Nucleus accumbens (tissue), 56 donors: ENCODE results near the gene DCHS2.
"Not testable (repeated sequence)": the region's sequence is repeated elsewhere in the genome, so short reads cannot be mapped to it uniquely, and the experiment has no call there.

ENCODE experiments used
- DNase-seq, 56 donors: peaks; one replicate each; lab custom pipeline; 2025; lab: John Stamatoyannopoulos, UW

Gene DCHS2

DNA sequence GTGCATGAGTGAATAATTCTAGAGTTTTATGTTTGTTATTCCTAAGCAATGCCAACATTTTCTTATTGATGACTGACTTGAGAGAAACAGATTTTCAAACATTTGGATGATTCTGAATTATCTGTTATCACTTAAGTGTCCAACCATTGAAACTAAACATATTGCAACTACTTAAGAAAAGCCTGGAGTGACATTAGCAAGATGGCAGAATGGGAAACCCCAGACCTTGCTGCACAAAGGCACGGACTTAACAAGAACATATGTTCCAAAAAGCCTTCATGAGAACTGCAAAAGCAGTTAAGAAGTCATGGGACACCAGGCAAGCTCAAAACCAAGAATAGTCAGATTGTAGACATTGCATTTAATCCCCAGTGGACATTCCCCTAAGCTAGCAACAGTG, 215.1 kb downstream of the DCHS2 start:
- no peak for DNase-seq

DNA sequence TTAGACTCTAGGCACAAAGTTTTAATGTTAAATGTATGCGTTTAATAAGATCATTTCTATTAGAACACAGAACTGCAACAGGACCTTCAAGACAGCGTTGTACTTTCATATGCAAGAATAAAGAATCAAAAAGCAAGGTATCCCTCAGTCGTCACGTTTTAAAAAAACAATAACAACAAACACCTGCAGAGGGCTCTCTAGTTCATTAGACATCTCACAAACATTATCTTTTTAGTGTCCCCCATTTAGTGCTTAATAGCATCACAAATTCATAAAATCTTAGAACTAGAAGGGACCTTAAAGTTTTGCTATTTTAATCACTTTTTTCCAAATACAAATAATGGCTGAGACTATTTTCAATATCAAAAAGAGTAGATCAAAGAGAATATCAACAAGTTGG, 236.6 kb downstream of the DCHS2 start:
- DNase-seq, result no peak

DNA sequence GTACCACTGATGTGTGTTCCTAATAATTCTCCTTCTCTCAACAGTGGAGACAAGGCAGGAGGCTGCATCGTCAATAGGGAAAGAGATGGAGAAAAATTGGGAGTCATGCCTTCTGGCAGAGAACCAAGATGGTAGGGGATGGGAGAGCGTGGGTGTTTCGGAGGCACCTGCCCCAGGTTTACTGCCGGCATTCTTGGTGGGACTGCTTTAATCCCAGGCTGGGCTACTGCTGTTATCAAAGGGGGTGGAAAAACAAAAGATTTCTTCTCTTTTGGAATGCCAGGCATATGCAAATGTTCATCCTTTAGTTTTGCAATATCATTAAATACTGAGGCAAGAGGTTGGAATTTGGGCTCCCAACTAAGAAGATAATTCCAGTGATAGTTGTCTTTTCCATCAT, 257.0 kb downstream of the DCHS2 start:
- no peak for DNase-seq

DNA sequence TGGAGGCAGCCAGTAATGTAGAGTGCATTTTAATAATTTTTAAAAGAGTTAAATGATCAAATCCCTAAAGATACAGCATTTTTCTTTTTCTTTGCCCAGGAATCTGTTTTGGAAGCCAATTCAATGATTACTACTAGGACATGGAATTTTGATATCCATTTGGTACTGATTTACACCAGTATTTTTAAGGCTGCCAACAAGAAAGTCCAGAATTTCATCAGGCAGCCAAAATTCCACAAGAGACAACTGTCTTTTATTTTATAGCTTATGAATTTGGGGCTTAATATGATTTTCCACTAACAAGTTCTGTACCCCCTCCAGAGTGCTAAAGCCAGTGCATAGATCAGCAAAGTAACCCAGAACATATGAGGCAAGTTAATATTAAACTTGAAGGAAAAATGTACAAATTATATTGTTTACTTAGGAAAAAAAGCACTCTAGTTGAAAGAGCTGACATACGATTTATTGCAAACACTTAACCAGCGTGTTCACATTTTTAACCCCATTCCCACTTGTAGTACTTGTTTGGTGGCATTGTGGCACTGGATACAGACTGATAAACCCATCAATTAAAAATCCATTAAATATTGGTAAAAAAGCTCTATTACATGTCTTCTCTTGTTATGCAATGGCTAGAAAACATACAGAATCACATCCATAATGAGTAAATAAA, 259.7 kb downstream of the DCHS2 start:
- no peak for DNase-seq

DNA sequence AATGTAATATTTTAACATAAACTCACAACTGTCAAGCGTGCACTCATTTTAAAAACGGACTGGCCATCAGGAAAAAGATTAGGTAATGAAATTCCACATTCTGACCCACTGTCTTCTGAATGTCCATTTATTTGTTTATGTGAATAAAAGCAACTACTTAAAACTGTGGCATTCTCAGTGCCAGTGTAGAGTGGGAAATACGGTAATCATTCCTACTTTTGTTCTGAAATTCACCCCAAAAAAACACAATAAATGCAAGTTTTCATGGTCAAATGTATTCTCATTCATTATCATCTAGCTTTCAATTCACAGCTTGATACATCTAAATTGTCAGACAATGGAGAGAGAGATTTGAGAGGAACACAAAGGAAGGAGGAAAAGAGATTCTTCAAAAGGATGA, 260.9 kb downstream of the DCHS2 start:
- DNase-seq, result no peak

- no peak for DNase-seq
Measured at GRCh38 chr4:154230091-154230490, 261.5 kb downstream of the DCHS2 start.

DNA sequence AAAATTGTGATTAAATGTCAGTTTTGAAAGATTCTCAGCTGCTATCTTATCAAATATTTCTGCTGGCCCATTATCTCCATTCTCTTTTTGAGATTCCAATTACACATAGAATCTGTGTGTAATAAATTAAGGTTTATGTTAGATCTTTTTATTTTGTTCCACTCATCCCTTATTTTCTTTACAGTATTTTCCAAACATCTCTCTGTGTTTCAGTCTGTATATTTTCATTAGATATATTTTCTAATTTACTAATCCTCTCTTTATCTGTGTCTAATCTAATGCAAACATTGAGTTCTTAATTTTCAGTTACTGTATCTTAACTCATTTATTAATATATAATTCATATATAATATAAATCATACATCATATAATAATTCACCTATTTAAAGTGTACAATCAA, 268.7 kb downstream of the DCHS2 start:
- DNase-seq, result no peak

DNA sequence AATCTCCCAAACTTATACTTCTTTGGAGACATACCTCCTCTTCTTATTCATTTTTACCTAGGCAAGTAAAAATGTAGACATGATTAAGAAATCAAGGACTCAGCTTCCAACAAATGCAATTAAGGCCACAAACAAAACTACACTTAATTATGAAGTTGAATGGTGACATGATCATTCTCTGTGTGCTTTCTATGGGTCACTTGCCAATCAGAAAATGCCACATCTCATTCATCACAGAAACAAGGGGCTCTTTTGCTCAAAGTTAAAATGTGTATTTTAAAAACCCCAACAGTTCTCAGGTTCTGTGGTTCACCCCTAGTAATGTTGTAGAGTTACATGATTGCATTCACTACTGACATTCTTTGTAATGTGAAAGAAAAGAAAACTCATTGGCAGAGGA, 273.5 kb downstream of the DCHS2 start:
- no peak for DNase-seq

DNA sequence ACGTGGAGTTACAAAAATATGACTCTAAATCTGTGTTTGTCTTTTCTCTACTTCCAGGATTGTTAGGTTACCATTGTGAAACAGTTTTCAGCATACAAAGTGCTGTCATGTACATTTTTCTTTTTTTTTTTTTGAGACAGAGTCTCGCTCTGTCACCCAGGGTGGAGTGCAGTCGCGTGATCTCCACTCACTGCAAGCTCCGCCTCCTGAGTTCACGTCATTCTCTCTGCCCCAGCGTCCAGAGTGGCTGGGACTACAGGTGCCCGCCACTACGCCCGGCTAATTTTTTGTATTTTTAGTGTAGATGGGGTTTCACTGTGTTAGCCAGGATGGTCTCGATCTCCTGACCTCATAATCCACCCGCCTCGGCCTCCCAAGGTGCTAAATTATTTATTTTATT, 274.2 kb downstream of the DCHS2 start:
- DNase-seq, result not testable (repeated sequence)

DNA sequence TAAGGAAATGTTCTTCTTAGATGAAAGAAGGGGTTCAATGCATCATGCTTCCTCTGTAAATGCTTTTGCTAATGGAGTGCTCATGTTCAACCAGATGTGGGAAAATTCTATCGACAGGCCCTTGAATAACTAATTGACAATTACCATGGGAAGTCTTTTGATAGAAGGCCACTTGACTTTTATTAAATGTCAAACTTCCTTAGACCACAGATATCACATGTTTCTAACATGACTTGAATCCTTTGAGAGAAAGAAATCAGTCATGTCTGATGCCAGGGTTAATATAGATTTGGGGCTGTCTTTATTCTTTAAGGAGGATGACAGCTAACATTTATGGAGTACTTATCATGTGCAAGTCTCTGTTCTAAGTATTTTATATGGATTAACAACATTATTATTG, 280.1 kb downstream of the DCHS2 start:
- no peak for DNase-seq

GRCh38 chr4:154208424-154208823, 283.2 kb downstream of the DCHS2 start:
- no peak for DNase-seq

GRCh38 chr4:154205471-154205870, 286.1 kb downstream of the DCHS2 start:
- DNase-seq, result no peak

DNA sequence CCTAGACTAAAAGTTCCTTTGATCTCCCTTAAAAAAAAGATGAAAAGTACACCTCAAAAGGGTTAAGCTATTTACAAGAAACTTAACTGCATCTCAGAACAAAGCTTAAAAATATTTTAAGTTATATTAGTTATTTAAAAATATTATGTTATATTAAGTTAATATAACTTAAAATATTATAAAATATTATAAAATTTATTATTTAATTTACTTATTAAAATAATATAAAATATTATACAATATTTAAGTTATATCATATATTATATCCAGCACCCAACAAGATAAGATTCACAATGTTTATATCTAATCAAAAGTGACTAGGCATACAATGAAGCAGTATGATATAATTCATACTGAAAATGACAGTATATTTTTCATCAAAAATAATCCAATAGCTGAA, 296.9 kb downstream of the DCHS2 start:
- DNase-seq, result no peak

GRCh38 chr4:154192585-154192984, 299.0 kb downstream of the DCHS2 start:
- no peak for DNase-seq

DNA sequence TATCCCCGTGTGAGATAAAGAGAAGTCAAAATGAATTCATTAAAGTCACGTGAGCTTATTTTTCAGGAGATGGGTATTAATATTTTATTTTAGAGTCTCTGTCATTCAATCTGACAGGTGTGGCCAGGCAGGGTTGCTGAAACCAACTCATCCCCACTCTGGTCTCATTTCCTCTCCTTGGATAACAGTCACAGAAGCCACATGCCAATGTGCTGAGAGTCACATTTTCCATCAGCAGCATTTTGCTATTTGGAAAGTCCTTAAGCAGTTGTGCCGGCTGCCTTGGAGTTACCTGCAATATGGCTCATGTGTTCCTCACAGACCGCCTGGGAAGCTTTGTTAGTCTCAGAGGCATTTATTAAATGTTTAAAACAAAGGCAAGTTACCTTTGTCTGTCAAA, 302.3 kb downstream of the DCHS2 start:
- DNase-seq, result no peak

DNA sequence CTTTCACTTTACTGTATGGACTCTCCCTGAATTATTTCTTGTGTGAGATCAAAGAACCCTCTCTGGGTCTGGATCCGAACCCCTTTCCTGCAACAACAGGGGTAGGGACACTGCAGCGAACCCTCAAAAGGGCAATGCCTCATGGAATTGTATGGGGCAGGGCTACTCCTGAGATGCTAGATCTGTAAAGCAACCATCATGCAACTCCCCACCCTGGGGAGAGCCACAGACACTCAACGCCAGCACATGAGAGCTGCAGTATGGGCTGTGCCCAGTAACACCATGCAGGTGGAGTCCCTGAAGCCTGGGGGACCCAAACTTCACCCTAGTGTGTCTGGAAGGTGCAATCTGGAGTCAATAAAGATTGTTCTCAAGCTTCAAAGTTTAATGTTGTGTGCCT, 304.7 kb downstream of the DCHS2 start:
- DNase-seq, result no peak

DNA sequence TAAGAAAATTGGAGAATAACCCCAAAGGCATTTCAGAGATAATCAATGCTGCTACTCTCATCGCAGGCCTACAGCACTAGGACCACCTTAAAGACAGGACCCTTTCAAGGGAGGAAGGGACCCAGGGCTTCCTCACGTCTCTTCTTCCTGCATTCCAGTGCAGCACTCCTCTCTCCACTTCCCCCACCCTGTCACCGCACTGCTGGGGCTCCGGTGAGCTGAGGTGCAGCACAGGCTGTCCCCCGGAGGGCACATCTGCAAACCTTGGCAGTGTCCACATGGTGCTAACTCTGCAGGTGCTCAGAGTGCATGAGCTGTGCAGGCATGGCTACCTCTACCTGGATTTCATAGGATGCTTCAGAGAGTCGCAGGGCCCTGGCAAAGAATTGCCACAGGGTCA, 305.6 kb downstream of the DCHS2 start:
- no peak for DNase-seq

DNA sequence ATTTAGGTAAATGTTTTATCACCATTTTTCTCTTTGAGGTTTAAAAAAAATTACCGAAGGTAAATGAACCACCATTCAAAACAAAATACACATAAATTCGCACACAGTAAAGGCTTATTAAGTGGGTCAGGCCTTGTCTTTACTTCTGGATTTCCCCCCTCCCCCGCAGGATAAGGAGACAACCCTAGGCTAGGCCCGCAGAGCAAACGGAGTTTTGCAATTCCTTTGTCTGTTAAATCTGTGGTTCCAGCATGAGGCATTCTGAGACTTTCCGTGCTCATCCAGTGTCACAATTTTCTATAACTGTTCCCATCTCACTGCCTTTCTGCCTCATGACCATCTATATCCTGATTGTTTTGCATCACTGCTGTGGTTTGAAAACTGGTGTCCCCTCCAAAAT, 307.4 kb downstream of the DCHS2 start:
- no peak for DNase-seq

DNA sequence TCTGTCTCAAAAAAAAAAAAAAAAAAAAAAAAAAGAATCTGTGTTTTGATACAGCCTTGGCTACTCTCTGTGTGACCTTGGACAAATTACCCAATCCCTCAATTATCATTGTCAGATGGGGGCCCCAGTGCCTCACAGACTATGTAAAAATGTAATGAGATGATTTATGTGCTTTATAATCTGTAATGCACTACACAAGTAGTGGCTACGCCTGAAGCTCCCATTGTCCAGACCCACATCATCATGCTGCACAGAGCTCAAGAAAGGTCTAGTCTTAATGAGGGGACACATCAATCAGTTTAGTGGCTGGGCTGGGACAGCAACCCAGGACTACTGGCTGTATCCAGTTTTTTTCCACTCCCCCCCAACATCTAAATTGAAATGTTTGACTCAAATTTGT, 308.3 kb downstream of the DCHS2 start:
- no peak for DNase-seq
